Hematopoietic multipotent progenitor cell treated with erythropoietin and hydrocortisone succinate and interleukin-3 and kit ligand, for 6 days (in vitro differentiated cells): ENCODE results near the gene DDX60.
A peak's percentile ranks its signal among the peaks of the same experiment; 100 is the strongest.

Source experiments
- DNase-seq: peaks from one replicate; pipeline ENCODE4 v3.0.0-alpha.2; 2015

The DDX60 gene

GRCh38 chr4:168203233-168203911 is 115.2 kb downstream of the DDX60 start:
- no peak for DNase-seq

- no peak for DNase-seq
These were observed 117.9 kb downstream of the DDX60 start for GRCh38 chr4:168200685-168201084.

GRCh38 chr4:168199260-168199957 is 119.1 kb downstream of the DDX60 start:
- no peak for DNase-seq

- no peak for DNase-seq
These were observed 120.6 kb downstream of the DDX60 start for GRCh38 chr4:168197926-168198325.

DNA sequence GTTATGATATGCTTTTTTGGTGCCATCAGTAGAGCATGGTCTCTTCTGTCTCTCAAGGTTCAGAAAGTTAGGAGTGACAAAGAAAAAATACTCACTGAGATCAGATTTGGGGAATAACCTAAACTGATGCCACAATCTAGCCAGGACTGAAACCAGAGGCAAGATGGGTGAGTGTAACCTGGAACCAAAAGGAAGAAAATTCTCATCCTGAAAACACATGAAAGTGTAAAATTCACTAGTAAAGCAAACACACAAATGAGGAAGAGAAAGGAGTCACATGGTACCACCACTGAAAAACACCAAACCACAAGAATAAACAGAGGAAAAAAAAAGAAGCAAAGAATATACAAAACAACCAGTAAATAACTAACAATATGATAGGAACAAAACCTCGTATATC is 129.8 kb downstream of the DDX60 start:
- no peak for DNase-seq

DNA sequence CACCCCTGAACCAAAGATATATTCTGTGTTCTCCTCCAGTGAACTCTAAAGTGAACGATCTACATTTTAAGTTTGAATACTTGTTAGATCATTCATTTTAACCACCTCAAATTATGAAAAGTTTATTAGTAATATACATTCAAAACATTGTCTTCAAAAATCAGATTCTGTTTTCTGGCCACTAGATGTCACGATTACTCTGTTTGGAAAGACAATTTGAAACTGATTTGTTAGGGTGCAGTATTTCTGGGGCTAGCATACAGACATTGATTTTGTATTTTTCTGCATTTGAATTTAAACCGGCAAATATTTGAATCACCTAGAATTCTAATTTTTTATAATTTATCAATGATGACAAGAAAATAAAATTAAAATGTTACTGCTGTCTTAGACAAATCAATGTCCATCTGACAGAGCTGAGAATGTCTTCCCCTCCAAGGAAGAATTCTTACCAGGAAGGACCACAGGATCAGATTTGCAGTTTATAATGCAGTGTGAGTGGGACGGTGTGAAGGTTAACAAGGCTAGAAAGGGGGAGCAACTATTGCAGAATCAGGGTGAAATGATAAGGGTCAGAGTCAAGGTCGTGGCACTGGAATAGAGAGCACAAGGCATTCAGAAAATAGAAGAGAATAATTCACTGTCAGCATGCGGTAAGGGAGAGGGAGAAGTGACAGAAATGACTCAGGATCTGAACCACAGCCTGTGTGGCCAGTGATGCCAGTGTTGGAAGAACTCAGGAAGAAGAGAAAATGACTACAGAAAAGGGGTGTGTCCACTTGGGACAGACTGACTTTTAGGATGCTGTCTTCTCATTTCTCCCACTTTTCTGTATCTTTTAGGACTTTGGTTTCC is 134.6 kb downstream of the DDX60 start:
- peak; percentile 58 for DNase-seq

- no peak for DNase-seq
These were observed 140.9 kb downstream of the DDX60 start for GRCh38 chr4:168177546-168178149.

DNA sequence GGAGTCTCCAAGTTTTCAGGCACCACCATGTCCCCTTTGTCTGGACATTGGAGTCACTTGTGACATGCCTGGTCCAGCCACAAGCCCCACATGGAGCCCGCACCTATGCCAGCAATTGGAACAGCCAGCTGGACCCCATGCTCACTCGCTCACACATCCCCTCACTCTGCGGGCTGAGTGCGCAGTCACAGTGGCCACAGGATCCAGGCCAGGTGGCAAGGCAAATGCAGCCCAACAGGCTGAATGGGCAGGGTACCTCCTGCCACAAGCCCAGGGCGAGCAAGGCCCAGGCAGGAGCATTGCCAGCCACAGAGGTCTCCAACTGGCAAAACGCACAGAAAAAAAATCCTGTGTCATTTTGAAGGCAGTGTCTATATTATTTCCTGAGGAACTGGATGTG is 144.2 kb downstream of the DDX60 start:
- DNase-seq, result no peak

GRCh38 chr4:168167714-168168284 is 150.8 kb downstream of the DDX60 start:
- no peak for DNase-seq
